Nucleus accumbens (tissue), 56 donors: ENCODE data around the gene TIFAB.

Experiments
- DNase-seq, 56 donors: peaks; one replicate each; lab custom pipeline; 2025; lab: John Stamatoyannopoulos, UW

The TIFAB gene

DNA sequence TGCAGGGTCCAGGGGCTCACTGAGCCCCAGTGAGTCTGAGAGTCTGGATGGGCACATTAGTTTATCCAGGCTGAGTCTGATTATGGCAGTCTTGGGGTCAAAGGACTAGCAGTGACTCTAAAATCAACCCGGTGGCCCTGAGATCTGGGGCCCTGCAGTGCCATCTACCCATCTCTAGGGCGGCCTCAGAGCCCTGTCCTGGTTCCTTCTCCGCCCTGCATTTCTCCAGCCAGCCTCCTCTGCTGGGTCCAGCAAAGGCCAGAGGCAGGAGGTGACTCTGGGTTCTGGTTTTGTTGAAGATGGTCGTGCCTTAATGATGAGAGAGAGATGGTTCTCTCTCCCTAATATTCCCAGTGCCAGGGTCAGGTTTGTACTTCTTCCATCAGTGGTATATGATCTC lies 20.0 kb downstream of the TIFAB start:
- no peak for DNase-seq

DNA sequence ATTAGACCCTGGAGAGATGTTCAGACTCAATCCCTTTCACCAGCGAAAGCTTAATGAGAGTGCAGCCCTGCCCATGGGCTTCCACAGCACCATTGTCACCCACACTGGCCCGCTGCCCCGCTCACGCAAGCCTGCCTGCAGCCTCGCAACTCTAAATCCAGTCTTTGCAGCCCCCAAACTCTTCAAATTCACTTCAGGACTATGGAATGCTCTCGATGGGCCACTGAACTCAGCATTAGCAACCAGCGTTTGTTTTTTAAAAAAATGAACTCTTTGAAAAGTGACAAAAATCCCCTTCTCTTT lies 22.1 kb downstream of the TIFAB start:
- DNase-seq = no peak

DNA sequence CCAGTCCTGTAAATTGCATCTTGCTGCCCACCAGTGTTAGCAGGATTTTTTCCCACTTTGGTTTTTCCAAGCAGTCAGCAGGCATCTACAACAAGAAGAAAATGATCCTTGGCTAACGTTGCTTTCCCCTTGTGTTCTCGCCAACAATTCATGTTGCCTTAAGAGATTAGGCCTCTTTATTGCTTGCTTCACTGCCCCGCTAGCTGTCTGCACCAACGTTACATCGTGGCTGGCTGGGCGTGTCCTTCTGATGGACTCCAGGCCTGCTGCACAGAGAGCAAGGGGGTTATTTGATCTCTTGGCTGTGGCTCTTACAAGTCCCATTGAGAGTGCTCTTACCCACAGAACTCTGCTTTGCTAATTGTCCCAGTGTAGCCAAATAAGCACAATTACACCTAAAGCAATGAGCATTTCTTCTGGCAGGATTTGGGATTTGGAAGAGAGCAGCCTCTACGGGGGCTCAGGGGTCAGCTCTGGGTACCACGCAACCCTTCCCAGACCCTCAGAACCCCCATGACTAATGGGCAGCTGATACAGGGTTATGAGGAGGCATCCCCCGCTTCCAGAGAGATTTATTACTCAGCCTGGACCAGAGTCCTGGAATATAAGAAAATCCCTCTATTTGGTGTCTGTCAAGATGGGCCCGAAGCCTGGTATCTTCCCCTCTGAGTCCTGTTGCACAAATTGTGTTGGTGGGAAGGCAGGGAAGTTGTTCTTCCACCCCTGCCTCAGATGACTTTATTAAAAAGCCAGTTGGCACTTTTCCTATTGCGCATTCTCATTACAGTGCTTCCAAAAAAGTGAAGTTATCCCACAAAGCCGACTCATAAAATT lies 22.6 kb downstream of the TIFAB start:
- DNase-seq = no peak

DNA sequence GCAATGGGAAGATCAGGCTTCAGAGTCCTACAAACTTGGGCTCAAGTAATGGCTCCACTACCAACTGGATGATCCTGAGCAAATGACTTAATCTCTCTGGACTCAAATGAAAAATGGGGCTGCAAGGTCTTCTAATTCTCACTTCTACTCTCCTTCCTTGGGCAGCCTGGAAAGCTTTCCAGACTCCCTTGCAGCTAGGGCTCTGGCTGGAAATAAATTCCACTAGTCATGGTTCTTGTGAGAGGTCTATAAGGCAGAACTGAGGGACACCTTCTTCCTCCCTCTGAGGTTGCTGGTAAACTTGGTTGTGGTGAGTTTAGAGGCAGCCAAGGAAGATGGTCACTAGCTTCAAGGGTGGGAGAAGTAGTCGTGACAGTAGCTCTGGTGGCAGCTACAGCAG lies 23.6 kb downstream of the TIFAB start:
- DNase-seq = no peak

DNA sequence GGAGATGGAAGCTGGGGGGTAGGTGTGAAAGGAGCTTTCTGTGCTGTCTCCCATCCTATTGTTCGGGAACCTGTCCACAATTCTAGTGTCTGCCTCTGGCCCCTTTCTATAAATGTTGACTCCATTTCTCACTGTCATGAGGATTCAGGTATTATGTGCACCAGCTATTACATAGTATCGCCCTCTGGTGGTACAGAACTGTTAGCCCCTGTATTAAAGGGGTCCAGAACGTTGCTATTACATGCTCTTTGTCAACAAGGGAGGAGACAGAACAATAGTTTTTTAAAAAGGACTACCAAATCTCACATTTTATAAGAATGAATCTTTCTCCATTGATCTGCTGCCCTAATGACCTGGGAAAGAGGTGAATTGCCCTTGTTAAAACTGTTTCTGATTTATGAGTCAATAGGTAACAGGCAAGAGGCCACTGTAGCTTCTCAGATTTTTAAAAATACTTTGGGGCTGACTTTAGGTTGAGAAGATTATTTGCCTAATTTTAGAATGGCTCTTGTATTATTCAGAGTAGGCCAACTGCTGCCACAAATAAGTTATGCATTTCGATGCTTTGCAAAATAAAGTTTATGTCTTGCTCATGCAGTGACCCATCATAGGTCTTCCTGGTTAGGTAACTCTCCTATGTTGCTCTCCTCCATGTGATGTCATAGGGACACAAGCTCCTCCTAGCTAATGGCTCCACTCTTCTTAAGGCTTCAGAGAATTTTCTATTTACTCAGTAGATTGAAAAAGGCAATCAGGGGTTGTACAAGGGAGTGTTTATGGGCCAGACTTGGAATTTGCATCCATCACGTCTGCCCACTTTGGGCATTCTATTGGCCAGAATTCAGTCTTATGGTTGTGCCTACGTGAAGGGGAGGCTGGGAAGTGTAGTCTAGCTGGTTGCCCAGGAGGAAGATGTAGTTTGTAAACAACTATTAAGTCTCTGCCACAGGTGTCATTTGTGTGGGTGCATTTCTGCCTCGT lies 25.8 kb downstream of the TIFAB start:
- DNase-seq = no peak

DNA sequence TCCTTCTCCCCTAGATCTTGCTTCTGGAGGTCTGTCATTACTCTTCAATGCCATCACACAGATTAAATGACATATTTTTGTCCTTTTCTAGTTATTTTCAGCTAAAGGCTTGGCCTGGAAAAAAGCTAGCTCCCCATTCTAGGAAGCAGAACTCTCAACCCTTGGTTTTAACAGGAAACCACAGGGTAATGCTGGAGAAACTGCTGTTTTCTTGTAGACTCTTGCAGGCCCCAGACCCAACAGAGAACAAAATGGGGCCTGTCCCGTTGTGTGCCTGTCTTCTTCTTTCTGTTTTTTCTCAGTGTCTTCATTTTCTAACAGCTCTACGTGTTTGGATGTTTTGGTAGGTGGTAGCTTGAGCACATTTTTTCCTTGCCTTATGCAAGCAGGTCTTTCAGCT lies 26.5 kb downstream of the TIFAB start:
- no peak for DNase-seq

DNA sequence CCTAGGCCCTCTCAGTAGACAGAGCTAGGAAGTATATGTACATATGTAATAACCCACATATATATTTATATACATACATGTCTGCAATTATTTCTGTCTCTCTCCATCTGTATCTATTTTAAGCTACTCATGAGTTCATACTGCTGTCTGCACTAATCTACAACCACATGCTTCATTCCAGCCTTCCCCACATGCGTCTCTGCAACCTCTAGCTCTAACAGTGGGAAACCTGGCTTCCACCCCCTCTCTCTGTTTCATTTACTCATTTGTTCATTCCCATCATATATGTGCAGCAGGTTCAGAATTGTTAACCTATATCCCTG lies 28.3 kb downstream of the TIFAB start:
- DNase-seq = no peak

DNA sequence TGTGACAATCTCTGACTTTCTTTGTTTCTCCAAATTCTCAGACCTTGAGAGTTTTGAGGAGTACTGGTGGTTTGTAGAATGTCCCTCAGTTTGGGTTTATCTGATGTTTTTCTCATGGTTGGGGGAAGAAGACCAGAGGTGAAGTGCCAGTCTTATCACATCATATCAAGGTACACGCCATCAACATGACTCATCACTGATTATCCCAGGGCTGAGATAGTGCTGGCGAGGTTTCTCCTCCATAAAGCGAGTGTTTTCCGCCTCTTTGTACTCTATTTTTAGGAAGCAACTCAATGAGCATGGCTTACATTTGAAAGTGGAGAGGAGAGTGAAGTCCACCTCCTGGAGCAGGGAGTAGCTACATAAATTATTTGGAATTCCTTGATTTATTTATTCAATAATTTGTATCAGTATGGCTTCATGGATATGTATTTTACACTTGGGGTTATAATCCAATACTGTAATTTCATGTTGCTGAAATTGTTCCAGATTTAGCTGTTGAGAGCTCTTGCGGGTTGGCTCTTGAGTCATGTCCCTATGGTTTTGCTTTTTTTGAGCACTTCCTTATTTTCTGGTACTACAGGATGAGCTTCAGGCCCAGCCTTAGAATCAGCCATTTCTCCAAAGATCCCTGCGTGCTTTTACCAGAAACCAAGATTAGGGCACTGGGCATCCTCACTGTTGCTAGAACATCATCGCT lies 28.9 kb downstream of the TIFAB start:
- no peak for DNase-seq

DNA sequence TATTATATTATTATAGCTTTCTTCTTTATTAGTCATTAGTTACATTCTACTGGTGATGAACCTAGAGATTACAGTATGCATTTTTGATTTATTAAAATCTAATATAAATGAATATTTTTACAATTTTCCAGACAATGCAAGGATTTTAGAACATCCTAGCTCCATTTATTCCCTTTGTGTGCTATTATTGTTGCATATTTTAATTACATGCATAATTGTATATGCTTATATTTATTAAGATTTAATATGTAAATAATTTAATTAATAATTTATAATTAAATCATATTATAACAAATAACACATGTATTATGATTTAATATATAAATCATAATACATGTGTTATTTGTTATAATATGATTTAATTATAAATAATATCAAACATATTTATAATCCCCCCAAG lies 29.7 kb downstream of the TIFAB start:
- no peak for DNase-seq

DNA sequence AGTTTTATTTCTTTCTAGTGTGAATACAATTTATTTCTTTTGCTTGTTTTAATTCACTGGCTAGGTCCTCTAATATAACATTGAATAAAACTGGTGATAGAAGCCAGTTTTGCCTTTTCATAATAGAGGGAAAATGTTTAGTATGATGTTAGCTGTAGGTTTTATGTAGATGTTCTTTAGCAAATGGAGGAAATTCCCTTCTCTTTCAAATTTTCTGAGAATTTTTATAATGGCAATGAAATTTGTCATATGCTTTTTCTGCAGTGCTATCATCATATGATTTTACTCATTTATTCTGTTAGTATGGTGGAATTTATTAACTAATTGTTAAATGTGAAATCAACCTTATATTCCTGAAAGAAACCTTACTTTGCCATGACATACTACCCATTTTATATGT lies 35.1 kb downstream of the TIFAB start:
- DNase-seq = no peak

DNA sequence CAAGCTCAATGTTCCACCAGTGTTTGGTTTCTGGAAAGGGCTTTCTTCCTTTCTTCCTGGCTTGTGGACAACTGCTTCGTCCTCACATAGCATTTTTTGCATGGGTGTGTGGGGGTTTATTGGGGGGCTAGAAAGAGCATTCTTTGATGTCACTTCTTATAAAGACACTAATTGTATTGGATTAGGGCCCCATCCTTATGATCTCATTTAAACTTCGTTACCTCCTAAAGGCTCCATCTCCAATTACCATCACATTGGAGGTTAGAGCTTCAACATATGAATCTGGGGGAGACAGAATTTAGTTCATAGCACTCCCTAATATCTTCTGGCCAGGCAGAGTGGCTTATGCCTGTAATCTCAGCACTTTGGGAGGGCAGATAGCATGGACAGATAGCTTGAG lies 47.1 kb downstream of the TIFAB start:
- no peak for DNase-seq

DNA sequence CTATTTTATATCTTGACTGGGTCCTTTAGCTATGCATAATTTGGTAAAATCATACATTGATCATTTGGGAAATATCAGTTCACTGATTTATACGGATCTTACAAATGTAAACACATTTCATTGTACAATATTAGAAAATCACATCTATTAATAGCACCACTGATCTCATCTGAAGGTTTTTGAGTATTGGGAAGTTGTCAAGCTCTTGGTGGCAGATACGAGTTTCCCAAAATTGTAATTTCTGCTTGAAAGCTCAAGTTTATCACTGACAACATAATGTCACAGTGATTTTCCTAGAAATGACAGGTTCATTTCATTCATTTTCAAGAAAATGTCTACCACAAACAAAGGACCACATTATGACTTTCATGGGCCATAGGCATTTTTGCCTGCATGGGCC lies 50.1 kb downstream of the TIFAB start:
- no peak for DNase-seq

DNA sequence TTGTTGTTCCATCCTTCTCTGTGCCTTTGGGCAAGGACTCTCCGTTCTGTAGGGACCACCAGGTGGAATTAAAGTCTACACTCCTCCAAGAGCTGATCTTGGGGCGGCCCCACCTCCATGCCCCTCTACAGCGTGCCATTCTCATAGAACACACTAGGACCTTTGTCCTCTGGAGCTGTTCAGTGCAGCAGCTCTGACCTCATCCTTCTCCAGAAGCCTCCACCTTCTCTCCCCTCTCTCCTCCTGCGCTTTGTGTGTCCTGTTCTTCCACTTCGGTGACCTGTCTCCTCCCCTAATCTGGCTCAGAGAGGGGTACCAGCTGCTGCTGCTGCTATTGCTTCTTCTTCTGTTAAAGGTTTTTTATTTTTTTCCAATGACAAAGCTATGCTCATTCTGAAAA lies 51.3 kb downstream of the TIFAB start:
- DNase-seq = peak in 2 of 56 donors; percentile 10 to 14

DNA sequence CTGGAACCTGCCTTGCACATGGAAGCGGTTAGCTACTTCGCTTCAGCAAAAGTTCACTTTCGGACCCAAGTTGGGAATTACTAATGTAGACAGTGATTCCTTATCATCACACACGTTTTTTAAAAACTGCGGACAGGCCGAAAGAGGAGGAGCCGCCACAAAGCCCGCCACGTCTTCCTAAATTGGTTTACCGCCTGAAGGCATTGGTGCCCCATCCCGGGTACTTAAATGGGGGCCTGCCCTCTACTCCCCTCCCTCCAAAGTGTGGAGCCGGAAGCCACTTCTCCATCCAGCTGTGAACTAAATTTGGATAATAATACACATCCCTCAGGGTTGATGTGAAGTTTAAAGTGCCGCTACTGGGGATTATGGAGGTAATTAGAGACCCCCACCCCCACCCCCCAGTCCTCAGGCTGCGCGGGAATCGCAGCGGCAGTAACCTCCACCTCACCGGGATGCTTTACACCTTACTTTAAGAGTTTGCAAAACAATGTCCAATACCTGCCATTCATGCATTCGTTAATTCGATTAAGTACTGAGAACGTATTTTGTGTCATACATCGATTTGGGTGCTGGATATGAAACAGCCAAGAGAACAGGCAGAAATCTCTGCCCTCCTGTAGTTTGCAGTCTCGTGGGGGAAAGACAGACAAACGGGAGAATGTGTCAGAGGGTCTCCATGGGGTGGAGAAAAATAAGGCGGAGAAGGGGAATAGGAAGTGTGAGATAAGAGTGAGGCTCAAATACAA lies 52.2 kb downstream of the TIFAB start:
- no peak for DNase-seq

DNA sequence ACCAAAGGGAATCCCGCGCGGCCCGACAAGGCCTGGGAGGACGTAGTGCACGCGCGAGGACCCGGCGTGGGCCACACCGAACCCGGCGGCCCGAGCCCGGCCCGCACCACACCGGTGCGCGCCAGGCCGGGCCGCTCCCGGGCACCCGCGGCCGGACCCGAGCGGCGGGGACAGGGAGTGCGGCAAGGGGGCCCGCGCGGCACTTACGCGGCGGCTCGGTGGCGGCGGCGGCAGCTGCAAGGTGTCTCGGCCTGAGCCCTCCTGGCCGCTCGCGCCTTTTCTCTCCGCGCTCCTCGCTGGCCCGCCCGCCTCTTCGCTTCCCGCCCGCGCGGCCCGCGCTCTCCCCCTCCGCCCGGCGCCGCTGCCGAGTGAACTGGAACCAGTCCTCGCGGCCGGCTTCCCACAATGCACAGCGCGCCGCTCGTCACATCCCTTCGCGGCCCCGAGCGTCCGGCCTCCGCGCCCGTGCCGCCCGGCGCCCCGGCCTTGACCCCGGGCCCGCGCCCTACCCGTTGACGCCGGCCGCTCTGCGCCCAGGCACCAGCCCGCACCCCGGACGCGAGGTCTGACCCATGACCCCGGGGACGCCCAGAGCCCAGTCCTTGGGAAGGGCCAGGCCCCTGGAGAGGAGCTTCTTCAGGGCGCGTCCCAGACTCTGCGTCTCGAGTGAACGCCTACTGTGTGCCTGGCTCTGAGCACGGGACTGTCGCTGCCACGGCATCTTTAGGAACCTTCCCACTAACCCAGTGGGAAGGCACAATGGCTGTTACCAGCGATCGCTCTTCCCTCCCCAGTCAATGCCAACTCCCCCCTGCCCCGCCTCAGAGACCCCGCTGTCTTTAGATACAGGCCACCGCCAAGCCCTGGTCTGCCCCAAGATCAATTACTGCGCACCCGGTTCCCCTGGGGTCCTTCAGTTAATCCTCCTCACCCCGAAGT lies 53.0 kb downstream of the TIFAB start, which contains the start of gene MACROH2A1:
MACROH2A1 (minus strand) TSS at position 377 of the 939 bp plus-strand sequence. CDS start 10,138 bp downstream, outside the sequence.
- DNase-seq = peak in 54 of 56 donors; percentile 48 to 91 (median 75)

DNA sequence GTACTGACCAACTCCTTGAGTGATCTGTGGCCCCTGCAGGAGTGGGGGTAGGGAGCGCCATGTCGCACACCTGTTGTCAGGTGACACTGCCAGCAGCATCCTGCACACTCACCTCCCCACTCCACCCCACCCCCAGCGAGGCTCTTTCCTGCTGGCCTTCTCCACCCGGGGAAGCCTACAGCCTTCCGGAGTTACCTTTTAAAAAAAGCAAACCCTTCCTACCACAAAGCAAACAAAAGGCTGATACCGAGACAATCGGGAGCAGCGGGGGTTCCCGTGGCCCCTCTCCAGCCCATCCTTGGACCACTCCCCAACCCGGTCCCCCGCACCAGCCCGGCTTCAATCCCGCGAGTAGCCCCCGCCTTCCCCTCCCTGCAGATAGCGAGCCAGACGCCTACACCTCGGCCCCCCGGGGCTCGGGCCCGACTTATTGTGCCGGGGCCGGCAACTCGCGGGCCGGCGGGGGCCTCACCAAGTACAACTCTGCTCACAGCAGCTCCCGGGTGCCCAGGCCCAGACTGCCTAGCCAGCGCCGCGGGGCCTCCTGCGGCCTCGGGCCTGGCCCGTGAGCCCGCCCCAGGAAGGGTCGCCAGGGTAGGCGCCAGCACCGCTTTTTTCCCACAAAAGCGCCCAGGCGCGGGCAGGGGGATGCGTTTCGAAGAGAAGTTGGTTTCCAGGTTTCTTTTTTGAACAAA lies 53.8 kb downstream of the TIFAB start:
- DNase-seq = peak in 1 of 56 donors; percentile 19
